ENCODE data around the gene GAPDH. TPM values are rescaled to one million over a fixed set of nuclear protein-coding genes. Genes with fewer than 3 reads are reported as not detected.
"Not testable (repeated sequence)": the region's sequence is repeated elsewhere in the genome, so short reads cannot be mapped to it uniquely, and the experiment has no call there.

Gene GAPDH
- total and polyA plus RNA-seq, 2 experiments from 2014 or later = 7,726 to 7,868 TPM

DNA sequence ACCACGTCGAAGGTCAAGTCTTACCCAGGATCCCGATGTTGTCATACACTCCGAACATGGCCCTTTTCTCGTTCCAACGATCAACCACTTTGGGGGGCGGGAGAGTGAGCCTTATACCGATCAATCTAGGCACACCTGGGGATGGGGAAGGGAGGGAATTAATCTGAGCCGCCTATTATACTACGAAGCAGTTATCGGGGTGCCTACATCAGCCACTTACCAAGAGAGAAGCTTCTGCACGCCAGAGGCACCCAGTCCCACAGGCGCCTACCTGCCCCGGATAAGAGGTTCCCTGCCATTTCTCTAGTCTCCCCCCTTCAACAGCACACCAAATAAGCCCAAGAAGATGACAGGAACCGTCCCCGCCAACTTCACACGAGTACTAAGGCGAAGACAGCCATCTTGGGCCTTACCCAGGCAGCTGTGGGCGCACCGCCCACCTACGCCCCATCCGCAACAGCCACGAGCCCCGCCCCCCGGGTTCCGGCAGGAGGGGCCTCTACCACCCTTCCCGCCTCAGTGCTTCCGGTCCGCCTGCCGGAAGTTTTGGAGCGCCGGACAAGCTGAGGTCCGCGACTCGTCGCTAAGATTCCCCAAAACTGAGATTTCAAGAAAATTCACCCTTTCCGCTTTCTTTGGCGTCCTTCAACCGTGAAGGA lies 41.4 kb upstream of the GAPDH start, which contains the start of gene MRPL51:
Gene MRPL51 (minus strand): TSS at position 425 of the 659 bp plus-strand sequence. CDS start 126 bp downstream, at position 299.
- in situ Hi-C loops (cut with MboI) = no loop called here

GRCh38 chr12:6493497-6494257 lies 40.6 kb upstream of the GAPDH start, which contains the start of gene NCAPD2:
Gene NCAPD2 (plus strand): TSS chr12:6494102. CDS start chr12:6495099, 997 bp downstream.
- Histone ChIP-seq H3K4me3 (peak within 1 kb of the TSS; percentile 98), H3K4me1 (ENCODE audit: insufficient read depth) (peaks cover 21% of the 10 kb centered on the region)
- in situ Hi-C loops (cut with MboI) = no loop called here

More for the DNA sequence above, 41.4 kb upstream of the GAPDH start, which contains the start of gene MRPL51:
- Histone ChIP-seq H3K9me2 (ENCODE audit: insufficient read depth) (no peaks in the 10 kb centered on the region), H3K4me1 (ENCODE audit: insufficient read depth) (peaks cover 21% of the 10 kb centered on the region), H3F3A (ENCODE audit: insufficient read depth) (peaks cover 19% of the 10 kb centered on the region), H3K4me2 (ENCODE audit: unreplicated experiment) (peak within 1 kb of the TSS; percentile 99), H3K27ac (peak within 1 kb of the TSS; percentile 98), H3K79me2 (ENCODE audit: insufficient read depth) (peaks cover 54% of the 10 kb centered on the region), H3K4me3 (peak within 1 kb of the TSS; percentile 98), H3K9me3 (ENCODE audit: low read depth) (no peaks in the 10 kb centered on the region), H2AFZ (peak within 1 kb of the TSS; percentile 96), H3K27me3 (replicated peaks; ENCODE audit: insufficient read depth) (no peaks in the 10 kb centered on the region), H3K36me3 (ENCODE audit: low read depth) (0 out of 2 replicates have a peak, but pooled peaks cover 13% of the 10 kb centered on the region), H3K9ac (peak within 1 kb of the TSS; percentile 97), H4K20me1 (ENCODE audit: insufficient read depth) (no peaks in the 10 kb centered on the region)
- peak; percentile 98 for DNase-seq
- WGBS, 2 experiments (ENCODE audit: low coverage in 1 of 2, low lambda C conversion rate in 2 of 2, missing lambda C conversion rate in 2 of 2) = 1% methylated on average over 37 to 39 of the region's 39 CpGs
- no peak for TF ChIP-seq EZH2 (IDR thresholded peaks at IDR 0.05; ENCODE audit: insufficient read depth, poor library complexity, severe bottlenecking)
- no peak for TF ChIP-seq EZH2phosphoT487 (IDR thresholded peaks at IDR 0.05; ENCODE audit: insufficient read depth, low read depth)

GRCh38 chr12:6494258-6494743 lies 40.0 kb upstream of the GAPDH start:
- Histone ChIP-seq H4K20me1 (ENCODE audit: insufficient read depth) (no peaks in the 10 kb centered on the region), H3K36me3 (ENCODE audit: low read depth) (peaks cover 20% of the 10 kb centered on the region; the same call in 1 of the 2 replicates), H3F3A (ENCODE audit: insufficient read depth) (peaks cover 19% of the 10 kb centered on the region), H3K9me2 (ENCODE audit: insufficient read depth) (no peaks in the 10 kb centered on the region), H3K27me3 (replicated peaks; ENCODE audit: insufficient read depth) (no peaks in the 10 kb centered on the region), H3K4me3 (peak overlapping the region; percentile 98), H3K79me2 (ENCODE audit: insufficient read depth) (peaks cover 63% of the 10 kb centered on the region), H3K9ac (peak overlapping the region; percentile 97), H2AFZ (peak overlapping the region; percentile 96), H3K4me1 (ENCODE audit: insufficient read depth) (peaks cover 21% of the 10 kb centered on the region), H3K9me3 (ENCODE audit: low read depth) (no peaks in the 10 kb centered on the region), H3K4me2 (ENCODE audit: unreplicated experiment) (peak overlapping the region; percentile 83), H3K27ac (peak overlapping the region; percentile 98)
- WGBS, 2 experiments (ENCODE audit: low coverage in 1 of 2, low lambda C conversion rate in 2 of 2, missing lambda C conversion rate in 2 of 2) = 1% methylated on average over 14 of the region's 14 CpGs
- TF ChIP-seq EZH2 (IDR thresholded peaks at IDR 0.05; ENCODE audit: insufficient read depth, poor library complexity, severe bottlenecking) (no peak), EZH2phosphoT487 (IDR thresholded peaks at IDR 0.05; ENCODE audit: insufficient read depth, low read depth) (no peak)
- in situ Hi-C loops (cut with MboI) = no loop called here
- no peak for DNase-seq

More at GRCh38 chr12:6493497-6494257, 40.6 kb upstream of the GAPDH start, which contains the start of gene NCAPD2:
- H3K9me3 ChIP-seq (ENCODE audit: low read depth) = no peaks in the 10 kb centered on the region
- peaks cover 19% of the 10 kb centered on the region for H3F3A ChIP-seq (ENCODE audit: insufficient read depth)
- peak within 1 kb of the TSS; percentile 97 for H3K9ac ChIP-seq
- TF ChIP-seq EZH2phosphoT487 (IDR thresholded peaks at IDR 0.05; ENCODE audit: insufficient read depth, low read depth) (no peak), EZH2 (IDR thresholded peaks at IDR 0.05; ENCODE audit: insufficient read depth, poor library complexity, severe bottlenecking) (no peak)
- H4K20me1 ChIP-seq (ENCODE audit: insufficient read depth) = no peaks in the 10 kb centered on the region
- peaks cover 14% of the 10 kb centered on the region; the same call in 1 of the 2 replicates for H3K36me3 ChIP-seq (ENCODE audit: low read depth)
- peak within 1 kb of the TSS; percentile 98 for H3K27ac ChIP-seq
- peak; percentile 100 for DNase-seq
- H3K9me2 ChIP-seq (ENCODE audit: insufficient read depth) = no peaks in the 10 kb centered on the region
- 1 to 2% methylated on average over 46 to 48 of the region's 49 CpGs for WGBS, 2 experiments (ENCODE audit: low coverage in 1 of 2, low lambda C conversion rate in 2 of 2, missing lambda C conversion rate in 2 of 2)
- no peaks in the 10 kb centered on the region for H3K27me3 ChIP-seq (replicated peaks; ENCODE audit: insufficient read depth)
- H2AFZ ChIP-seq = peak within 1 kb of the TSS; percentile 96
- peak within 1 kb of the TSS; percentile 99 for H3K4me2 ChIP-seq (ENCODE audit: unreplicated experiment)
- H3K79me2 ChIP-seq (ENCODE audit: insufficient read depth) = peaks cover 61% of the 10 kb centered on the region

DNA sequence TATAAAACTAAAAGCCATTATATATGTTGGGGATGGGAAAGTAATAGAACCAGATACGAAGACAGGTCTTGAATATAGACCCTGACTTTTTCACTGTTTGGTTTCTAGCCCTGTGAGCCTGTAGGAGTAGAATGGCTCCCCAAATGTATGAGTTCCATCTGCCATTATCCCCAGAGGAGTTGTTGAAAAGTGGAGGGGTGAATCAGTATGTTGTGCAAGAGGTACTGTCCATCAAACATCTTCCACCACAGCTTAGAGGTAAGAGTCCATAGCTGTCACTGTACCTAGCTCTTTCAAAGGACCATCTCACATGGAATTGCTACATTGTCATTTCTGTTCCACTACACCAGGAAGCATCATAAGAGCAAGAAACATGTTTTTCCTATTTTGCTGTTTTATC lies 39.3 kb upstream of the GAPDH start:
- H3K27ac ChIP-seq = no peak overlapping the region
- no peaks in the 10 kb centered on the region for H4K20me1 ChIP-seq (ENCODE audit: insufficient read depth)
- in situ Hi-C loops (cut with MboI) = no loop called here
- H3F3A ChIP-seq (ENCODE audit: insufficient read depth) = peaks cover 18% of the 10 kb centered on the region
- no peaks in the 10 kb centered on the region for H3K9me2 ChIP-seq (ENCODE audit: insufficient read depth)
- TF ChIP-seq EZH2phosphoT487 (IDR thresholded peaks at IDR 0.05; ENCODE audit: insufficient read depth, low read depth) = no peak
- TF ChIP-seq EZH2 (IDR thresholded peaks at IDR 0.05; ENCODE audit: insufficient read depth, poor library complexity, severe bottlenecking) = no peak
- H3K36me3 ChIP-seq (ENCODE audit: low read depth) = peaks cover 26% of the 10 kb centered on the region; the same call in 1 of the 2 replicates
- no peaks in the 10 kb centered on the region for H3K9me3 ChIP-seq (ENCODE audit: low read depth)
- DNase-seq = peak; percentile 14
- H3K79me2 ChIP-seq (ENCODE audit: insufficient read depth) = peaks cover 68% of the 10 kb centered on the region
- peaks cover 21% of the 10 kb centered on the region for H3K4me1 ChIP-seq (ENCODE audit: insufficient read depth)
- no peak overlapping the region for H2AFZ ChIP-seq
- H3K4me3 ChIP-seq = peak overlapping the region; percentile 98
- no peaks in the 10 kb centered on the region for H3K27me3 ChIP-seq (replicated peaks; ENCODE audit: insufficient read depth)
- peak overlapping the region; percentile 97; the same call in 1 of the 2 replicates for H3K9ac ChIP-seq
- WGBS, 2 experiments (ENCODE audit: low coverage in 1 of 2, low lambda C conversion rate in 2 of 2, missing lambda C conversion rate in 2 of 2) = 86 to 96% methylated on average over 1 of the region's 1 CpG
- peak overlapping the region; percentile 83 for H3K4me2 ChIP-seq (ENCODE audit: unreplicated experiment)

- H3K27ac ChIP-seq; H3K27me3 ChIP-seq (replicated peaks; ENCODE audit: insufficient read depth); H2AFZ ChIP-seq; H3K9ac ChIP-seq; H3K9me2 ChIP-seq (ENCODE audit: insufficient read depth); H3K4me2 ChIP-seq (ENCODE audit: unreplicated experiment); H3K4me3 ChIP-seq; H3K9me3 ChIP-seq (ENCODE audit: low read depth); DNase-seq; H4K20me1 ChIP-seq (ENCODE audit: insufficient read depth); in situ Hi-C loops (cut with MboI): not testable (repeated sequence)
- peaks cover 22% of the 10 kb centered on the region; the same call in 1 of the 2 replicates for H3K36me3 ChIP-seq (ENCODE audit: low read depth)
- peaks cover 75% of the 10 kb centered on the region for H3K79me2 ChIP-seq (ENCODE audit: insufficient read depth)
- peaks cover 15% of the 10 kb centered on the region for H3K4me1 ChIP-seq (ENCODE audit: insufficient read depth)
- peaks cover 12% of the 10 kb centered on the region for H3F3A ChIP-seq (ENCODE audit: insufficient read depth)
- WGBS, 2 experiments (ENCODE audit: low coverage in 1 of 2, low lambda C conversion rate in 2 of 2, missing lambda C conversion rate in 2 of 2) = 94 to 98% methylated on average over 3 of the region's 3 CpGs
These were observed 37.0 kb upstream of the GAPDH start for GRCh38 chr12:6497291-6497690.
